GM19025 (cell line): ENCODE measurements around the gene RERG.

ENCODE experiments used
- ATAC-seq: cut with Tn5 transposase; IDR thresholded peaks from one replicate; pipeline ENCODE4 v1.9.1; 2021; ENCODE audit warnings: mild to moderate bottlenecking, low read depth, moderate library complexity; ENCODE audit not compliant: unreplicated experiment

RERG gene

DNA sequence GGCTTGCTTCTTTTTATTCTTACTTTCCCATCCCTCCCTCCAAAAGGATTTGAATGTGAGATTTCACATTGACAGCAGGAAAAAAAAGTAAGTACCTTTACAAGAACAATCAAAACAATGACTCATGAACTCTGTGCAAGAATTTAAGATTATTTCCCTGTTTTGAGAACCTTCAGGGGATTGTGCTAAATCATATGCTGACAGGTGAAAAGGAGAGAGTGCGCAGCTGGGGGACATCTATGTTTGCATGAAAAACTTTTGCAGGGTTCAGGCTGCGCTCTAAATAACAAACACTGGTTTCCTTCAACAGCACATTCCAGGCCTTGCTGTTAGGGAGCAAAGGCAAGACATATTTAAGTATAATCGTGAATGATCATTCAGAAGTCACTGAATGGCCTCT is 27.3 kb downstream of the RERG start:
- no peak for ATAC-seq

DNA sequence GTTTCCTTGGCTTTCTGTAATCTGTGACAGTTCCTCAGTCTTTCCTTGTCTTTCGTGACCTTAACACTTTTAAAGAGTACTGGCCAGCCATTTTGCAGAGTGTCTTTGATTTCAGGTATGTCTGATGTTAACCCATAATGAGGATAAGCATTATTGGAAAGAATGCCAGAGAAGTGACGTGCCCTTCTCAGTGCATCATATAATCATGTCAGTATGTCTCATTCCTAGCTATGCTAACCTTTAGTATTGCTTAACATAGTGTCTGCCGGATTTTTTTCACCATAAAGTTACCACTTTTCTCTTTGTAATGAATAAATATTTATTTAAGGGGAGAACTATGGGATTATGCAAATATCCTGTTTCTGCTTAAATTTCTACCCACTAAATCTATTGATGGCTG is 28.5 kb downstream of the RERG start:
- ATAC-seq = no peak

DNA sequence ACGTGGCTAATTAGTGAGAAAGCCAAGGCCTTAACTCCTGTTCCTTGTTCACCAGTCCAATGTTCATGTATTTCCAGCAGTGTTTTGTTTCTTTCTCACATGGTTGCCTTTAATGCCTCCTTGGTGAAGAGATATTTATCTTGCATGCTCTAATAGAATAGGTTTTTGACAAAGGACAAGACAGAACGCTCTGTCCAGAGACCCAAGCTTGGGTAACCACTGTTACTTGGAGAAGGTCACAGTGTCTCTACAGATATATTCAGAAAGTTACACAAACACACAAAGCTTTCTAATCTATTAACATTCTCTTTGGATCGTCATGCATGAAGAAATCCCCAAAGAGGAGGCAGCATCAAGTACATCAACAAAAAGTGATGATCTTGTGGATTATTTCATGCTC is 33.1 kb downstream of the RERG start:
- ATAC-seq = no peak

DNA sequence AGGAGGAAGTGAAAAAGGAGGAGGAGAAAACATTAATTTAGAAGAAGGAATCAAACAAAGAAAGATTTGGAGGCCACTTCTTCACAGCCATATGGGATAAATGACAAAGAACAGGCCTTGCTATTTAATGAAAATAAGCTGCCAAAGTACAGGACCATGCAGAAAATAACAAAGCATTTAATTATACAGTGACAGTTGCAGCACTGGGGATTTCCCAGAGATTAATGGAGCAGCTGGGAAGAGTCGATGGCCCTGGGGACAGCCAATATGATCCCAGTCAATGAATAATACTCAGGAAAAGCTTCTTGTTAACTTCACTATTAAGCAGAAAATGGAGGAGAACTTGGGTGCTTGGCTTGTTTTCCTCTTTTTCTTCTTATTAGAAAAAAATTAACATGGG is 34.6 kb downstream of the RERG start:
- no peak for ATAC-seq

DNA sequence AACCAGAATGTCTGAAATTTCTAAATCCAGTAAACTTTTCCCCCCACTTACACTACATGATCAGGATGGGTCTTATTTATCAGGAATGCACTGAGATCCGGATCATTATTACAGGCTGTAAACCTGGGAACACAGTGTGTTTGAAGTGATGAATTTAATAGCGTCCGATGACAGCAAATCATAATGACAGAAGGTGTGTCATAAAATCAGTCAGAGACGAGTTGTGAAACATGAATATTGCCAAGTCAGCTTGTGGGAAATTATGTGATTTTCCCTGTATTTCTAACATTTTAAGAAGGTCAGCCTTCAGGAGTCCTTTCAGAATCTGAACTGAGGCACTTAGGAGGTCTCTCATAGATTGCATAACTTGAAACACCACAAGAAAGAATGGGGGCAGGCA is 36.7 kb downstream of the RERG start:
- ATAC-seq = no peak

DNA sequence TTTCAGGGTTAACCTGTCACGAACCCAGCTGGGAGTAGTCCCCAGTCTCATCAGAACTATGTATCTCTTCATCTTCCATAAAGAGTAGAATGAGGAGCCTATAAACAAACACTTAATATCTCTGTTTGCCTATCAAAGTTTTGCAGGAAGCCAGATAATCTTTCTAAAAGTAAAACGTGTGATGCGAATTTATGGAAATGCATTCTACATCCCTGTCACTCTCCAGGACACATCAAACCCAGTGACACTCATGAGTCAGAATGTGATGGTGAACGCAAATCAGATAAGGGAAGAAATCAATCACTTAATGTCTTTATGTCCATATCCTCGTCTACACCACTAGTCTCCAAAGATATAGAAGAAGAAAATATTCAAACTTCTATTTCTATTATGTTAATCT is 37.4 kb downstream of the RERG start:
- ATAC-seq = no peak

DNA sequence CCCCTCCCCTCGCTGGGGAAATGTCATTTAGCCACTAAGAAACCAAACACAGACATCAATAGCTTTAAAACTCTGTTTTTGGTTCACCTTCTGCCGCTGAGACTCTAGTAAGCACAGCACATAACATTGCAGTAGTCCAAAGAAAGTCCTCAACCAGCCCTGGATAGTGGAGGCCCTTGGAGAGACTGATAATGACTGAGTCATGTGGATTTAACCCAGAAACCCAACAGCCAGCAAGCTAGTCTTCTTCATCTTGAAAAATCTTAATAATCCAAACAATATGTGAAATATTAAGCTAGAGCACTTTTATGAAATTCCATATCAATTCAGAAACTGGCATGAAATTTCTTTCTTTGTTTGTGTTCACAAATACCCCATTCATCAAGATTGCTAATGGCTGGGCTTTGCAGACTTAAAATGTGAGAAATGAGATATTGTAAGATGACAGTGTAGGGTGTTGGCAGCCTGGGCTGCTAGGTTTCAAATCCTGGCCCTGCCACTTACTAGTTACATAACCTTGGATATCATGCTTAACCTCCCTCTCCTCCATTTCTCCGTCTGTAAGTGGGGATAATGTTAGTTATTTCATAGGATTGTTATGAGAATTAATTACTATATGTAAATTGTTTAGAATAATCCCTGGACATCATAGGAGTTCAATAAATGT is 40.1 kb downstream of the RERG start:
- ATAC-seq = no peak

DNA sequence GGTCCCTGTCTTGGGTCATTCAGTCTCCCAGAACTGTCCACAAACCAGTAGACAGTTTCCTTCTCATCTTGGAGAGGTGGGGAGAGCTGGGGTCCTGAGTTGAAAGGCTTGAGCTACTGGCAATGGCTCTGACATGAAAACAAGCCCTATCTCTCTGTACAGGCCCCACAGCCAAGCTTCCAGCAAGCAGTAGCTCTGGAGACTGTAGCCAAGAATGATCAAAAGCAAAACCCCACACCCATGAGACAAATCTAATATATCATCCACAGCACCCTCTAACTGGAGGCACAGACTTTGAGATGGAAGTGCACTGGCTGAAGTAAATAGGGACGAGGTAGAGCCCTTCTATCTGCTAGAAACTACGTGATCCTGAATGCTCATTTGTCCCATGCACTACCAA is 40.9 kb downstream of the RERG start:
- no peak for ATAC-seq

DNA sequence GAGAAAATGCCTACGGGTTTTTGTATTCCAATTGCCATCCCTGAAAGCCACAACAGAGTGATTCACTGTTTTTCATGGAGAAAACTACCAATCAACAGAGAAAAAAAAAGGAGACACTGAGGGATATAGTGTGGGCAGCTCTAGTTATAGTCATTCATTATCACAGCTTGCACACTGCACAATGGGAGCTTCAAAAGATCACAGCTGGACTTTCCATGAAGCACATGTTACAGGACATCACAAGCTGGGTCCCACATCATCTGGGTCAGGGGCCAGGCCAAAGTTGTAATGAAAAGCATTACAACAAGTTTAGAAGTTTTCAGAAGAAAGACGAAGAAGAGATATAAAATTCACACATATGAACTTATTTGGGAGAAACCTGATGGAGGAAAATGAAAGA is 41.5 kb downstream of the RERG start:
- no peak for ATAC-seq

DNA sequence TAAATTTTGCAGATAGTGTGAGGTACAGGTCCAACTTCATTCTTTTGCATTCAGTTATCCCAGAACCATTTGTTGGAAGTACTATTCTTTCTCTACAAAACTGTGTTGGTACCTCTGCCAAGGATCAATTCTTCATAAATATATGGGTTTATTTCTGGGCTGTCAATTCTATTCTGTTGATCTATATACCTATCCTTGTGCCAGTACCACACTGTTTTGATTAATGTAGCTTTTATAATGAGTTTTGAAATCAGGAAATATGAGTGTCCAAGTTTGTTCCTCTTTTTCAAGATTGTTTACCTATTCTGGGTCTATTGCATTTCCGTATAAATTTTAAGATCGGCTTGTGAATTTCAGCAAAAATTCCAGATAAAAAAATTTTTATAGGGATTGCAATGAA is 48.1 kb downstream of the RERG start:
- ATAC-seq = no peak

DNA sequence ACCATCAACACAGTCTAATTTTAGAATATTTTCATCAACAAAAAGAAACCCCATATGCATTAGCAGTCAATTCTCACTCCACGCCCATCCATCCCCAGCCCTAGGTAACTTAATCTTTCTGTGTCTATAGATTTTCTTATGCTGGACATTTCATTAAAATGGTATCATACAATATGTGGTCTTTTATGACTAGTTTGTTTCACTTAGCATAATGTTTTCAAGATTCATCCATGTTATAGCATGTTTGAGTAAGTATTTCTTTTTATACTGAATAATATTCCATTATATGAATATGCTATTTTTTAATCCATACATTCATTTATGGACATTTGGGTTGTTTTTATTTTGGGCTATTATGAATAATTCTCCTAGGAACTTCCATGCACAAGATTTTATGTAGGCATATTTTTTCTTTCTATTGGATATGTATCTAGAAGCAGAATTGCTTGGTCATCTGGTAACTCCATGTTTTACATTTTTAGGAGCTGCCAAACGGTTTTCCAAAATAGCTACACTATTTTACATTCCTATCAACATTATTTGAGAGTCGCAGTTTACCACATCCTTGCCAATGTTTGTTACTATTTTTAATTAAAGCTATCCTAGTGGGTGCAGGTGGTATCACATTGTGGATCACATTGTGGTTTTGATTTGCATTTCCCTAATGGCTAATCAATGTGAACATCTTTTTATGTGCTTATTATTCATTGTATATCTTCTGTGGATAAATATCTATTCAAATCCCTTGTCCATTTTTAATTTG is 49.0 kb downstream of the RERG start:
- ATAC-seq = no peak

DNA sequence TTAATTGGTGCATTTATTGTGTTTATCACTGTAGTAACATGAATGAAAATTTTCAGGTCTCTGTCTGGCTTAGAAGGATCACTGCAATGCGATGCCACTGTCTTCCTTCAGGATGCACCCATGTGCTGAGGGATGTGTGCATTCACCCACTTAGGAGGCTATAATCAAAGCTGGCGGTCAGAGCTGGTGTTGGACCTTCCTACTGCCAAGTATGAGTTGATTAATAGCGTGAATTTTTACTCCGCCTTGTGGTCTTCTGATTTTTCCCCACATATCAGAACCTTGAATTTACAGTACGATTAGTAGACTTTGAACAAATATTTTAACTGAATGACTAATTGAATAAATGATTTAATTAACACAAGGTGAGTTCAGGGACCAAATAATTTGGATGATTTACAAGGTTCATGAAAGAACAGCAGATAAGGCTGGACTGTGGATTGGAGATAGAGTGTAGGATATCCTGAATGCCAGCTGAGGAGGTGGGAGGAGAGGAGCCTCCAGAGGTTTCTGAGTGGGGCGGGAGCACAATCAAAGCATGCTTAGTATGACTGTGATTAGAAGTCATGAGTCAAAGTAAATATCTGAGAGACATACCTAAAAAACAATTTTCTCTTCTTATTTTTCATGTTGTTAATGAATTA is 50.1 kb downstream of the RERG start:
- ATAC-seq = no peak

DNA sequence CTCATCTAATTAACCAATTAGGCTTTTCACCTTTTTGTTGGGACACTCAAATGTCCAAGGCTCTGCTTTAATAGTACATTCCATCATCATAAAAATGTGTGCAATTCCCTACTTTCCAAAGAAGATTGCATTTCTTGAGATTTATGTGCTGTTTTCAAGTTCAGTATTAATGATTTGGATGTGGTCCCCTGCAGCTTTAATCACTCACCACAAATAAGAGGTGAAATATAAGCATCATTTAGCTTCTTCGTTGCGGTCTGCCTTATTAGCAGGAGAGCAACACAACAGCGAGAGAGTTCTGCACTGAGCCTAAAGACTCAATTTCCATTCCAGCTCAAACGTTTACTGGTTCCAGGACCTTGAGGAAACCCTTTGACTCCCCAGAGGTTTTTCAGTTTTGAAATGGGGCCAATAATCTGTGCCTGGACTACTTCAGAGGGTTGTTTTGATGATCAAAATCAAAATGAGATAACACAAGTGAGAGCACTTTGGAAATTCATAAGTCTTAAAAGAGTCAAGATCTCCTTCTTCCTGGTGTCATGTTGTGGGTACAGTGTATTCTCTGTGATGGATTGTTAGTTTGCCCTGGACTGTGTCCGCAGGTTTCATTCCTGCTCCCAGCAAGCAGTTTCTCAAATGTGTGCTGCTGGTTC is 53.1 kb downstream of the RERG start:
- no peak for ATAC-seq

DNA sequence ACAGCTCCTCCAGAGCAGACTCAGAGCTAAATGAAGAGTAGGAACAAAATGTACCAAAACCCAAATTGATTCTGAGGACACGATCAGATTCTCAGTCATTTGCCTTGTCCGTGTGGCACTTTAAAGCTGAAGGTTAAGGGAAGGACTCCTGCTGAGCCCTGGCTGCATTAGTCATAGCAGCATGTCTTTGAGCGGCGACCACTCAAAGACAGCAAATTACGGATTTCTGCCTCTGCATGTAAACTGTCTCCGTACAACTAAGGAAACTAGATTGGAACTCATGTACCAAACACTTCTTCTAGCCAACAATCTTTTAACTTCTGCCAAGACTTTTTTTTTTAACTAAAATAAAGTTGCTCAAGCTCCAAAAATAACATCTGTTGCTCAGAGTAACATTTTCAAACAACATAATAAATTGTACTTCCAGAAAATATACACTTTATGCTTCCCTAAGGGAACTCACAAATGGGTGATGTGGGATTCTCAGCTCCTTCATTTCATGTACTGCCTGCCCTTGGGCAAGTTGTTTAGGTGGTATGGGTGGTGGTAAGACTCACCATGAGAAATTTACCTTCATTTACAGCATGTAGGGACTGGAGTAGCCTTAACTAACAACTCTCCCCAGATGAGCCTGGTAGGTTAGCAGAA is 56.1 kb downstream of the RERG start:
- no peak for ATAC-seq

DNA sequence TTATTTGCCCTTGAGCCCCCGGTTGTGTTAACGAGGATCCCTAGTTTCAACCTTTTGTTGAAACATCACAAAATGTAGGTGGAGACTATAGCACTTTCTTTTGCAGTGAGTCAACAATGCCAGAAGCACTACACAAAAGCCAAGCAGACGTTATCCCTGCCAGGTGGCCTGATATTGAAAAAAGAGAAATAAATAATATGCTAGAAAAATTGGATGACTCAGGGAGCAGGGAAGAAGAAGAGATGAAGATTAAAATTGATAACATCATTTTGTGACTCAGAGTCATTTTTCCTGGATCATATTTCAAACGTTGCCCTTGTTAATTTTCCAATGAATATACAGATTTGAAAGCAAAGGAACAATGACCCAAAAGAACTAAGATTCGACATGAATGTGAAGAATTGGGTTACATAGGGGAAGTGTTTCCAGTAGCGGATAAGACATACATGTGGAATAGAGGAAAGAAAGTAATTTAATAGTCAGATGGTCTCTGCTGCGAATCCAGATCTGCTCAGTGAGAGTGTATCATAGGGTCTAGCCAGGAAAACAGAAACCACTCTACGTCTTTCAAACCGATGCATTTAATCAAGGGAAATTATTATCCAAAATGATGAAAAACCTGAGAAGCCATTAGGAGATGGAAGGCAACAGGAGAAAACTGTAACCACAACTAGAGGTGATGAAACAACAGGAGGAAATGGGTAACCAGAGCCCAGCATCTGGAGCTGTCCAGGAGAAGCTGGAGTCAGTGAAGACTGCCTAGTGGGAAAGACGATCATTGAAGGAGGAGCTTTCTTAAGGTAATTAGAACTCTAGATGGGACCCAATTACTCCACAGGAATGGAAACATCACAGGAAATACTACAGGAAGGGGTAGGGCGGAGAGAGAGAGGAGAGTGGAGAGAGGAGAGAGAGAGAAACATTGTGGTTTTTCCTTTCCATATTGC is 57.9 kb downstream of the RERG start:
- no peak for ATAC-seq

DNA sequence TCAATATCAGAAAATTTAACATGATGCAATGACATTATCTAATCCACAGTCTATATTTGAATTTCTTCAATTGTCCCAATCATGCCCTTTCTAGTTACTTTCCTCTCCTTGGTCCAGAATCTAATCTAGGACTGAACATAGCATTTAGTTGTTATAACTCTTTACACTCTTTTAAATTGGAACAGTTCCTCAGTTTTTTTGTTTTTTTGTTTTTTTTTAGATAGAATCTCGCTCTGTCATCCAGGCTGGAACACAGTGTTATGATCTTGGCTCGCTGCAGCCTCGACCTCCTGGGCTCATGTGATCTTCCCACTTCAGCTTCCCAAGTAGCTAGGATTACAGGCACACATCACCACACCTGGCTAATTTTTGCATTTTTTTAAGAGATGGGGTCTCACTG is 63.1 kb downstream of the RERG start:
- ATAC-seq = no peak

DNA sequence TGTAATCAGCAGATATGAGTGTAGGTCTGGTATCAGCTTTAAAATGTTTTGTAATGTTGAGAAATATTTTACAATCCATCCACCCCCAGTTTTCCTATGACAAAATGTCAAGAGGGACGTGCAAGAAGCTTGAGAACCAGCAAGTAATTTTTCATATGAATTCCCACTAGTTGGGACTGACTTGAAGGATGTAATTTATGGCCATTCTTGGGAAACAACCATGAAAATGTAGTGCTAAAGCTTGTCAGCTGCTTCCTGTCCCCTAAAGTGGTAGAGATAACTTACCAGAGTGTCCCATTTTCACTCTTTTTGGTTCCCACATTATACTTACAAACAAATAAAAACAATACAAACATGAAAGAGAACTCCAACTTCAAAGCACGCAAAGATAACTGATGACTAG is 63.9 kb downstream of the RERG start:
- no peak for ATAC-seq

DNA sequence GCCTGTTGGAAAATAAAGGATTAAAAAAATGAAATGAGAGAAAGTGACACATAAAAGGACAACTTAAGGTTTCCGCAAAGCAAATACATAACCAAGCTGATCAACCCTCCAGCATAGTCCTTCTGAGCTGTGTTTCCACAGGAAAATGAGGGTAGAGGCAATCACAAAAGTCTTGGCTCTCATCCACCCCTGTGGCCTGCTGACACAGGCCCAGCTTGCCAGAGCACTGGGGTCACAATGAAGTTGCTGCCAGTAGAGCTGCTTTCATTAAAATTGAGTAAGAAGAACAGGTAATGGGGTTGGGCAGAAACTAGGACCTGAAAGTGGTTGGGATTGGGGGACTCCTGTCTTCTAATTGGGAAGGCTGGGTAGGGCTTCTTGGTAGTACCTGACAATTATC is 65.9 kb downstream of the RERG start:
- ATAC-seq = no peak

DNA sequence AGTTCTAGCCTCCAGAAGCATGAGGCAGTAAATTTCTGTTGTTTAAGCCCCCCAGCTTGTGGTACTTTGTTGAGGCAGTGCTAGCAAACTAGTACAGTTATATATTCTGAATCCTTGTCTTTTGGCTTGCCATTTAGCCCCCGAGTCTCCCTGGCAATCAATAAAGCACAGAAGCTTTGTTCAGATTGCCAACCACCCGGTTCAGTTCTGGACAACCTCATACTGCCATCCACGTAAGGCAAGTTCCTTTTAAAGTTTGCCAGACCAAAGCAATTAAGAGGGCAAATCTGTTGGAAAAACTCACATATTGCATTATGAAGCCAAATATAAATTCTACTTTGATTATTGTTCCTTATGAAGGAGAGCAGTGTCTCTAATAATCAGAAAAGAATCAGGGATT is 67.1 kb downstream of the RERG start:
- no peak for ATAC-seq

DNA sequence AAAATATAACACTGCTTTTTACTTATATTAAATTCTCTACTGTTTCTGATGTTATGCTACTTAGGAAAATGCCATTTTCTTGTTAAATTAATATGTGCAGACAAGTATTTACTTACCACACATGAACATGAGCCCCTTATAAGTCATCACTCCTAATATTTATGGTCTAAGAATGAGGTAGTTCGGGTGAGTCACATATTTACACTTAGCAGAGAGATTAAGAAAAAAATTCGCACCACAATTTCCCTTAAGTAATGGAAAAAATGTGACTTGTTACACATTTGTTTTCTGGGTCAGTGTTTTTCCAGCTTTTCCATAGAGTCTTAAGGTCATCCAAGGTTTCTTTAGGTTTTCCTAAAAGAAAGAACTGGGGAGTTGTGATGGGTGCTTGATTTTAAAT is 68.3 kb downstream of the RERG start:
- ATAC-seq = no peak
